SK-N-MC (cell line): ENCODE results near the gene MYO18B.

Experiments
- DNase-seq: peaks from one replicate; pipeline ENCODE4 v3.0.0-alpha.2; 2011; ENCODE audit warnings: low read depth, low spot score
- H3K27ac ChIP-seq: fragments of 200-600 bp; sonication (generic); 2 replicates; pipeline ENCODE4 v1.5.1; 2016; ENCODE audit warnings: mixed run types
- H3K36me3 ChIP-seq: fragments of 200-600 bp; sonication (generic); 2 replicates; pipeline ENCODE4 v1.6.1; 2017; ENCODE audit warnings: antibody characterized with exemption, low read length, mixed read lengths; ENCODE audit not compliant: insufficient read depth
- H3K4me3 ChIP-seq: fragments of 200-600 bp; sonication (generic); 2 replicates; pipeline ENCODE4 v1.5.1; 2016
- H3K9ac ChIP-seq: fragments of 200-600 bp; sonication (generic); 2 replicates; pipeline ENCODE4 v1.8.0; 2017; ENCODE audit warnings: mixed run types, mixed read lengths; ENCODE audit not compliant: insufficient read length
- H3K9me3 ChIP-seq: fragments of 200-600 bp; sonication (generic); 2 replicates; pipeline ENCODE4 v1.6.1; 2017; ENCODE audit warnings: low read depth, mild to moderate bottlenecking, antibody characterized with exemption, low read length, moderate library complexity, mixed read lengths
- EZH2 ChIP-seq: fragments of 200-600 bp; sonication (generic); IDR thresholded peaks from one replicate; pipeline ENCODE4 v1.6.1; 2017; ENCODE audit warnings: antibody characterized with exemption
- FOXP2 ChIP-seq: optimal IDR thresholded peaks from 2 replicates; pipeline ENCODE3; 2011; ENCODE audit warnings: mild to moderate bottlenecking, moderate library complexity; ENCODE audit not compliant: insufficient read depth; ENCODE audit errors: extremely low read length, control extremely low read depth
- POLR2AphosphoS5 ChIP-seq: IDR thresholded peaks from 2 replicates; pipeline ENCODE4 v1.6.1; 2012; ENCODE audit warnings: mild to moderate bottlenecking, low read depth, low read length, borderline replicate concordance

MYO18B gene

GRCh38 chr22:25722626-25723025 lies 19.4 kb upstream of the MYO18B start:
- no peak overlapping the region for H3K9ac ChIP-seq
- TF ChIP-seq EZH2 = no peak
- TF ChIP-seq FOXP2 = no peak
- TF ChIP-seq POLR2AphosphoS5 = no peak
- no peak overlapping the region for H3K27ac ChIP-seq
- no peak overlapping the region for H3K4me3 ChIP-seq
- DNase-seq = no peak
- H3K36me3 ChIP-seq = no peaks in the 10 kb centered on the region
- no peaks in the 10 kb centered on the region for H3K9me3 ChIP-seq

GRCh38 chr22:25726241-25726640 lies 15.7 kb upstream of the MYO18B start:
- no peaks in the 10 kb centered on the region for H3K36me3 ChIP-seq
- H3K9ac ChIP-seq = no peak overlapping the region
- DNase-seq = no peak
- H3K27ac ChIP-seq = no peak overlapping the region
- H3K4me3 ChIP-seq = no peak overlapping the region
- no peaks in the 10 kb centered on the region for H3K9me3 ChIP-seq
- TF ChIP-seq FOXP2 = no peak

- TF ChIP-seq POLR2AphosphoS5 = no peak
- no peak for TF ChIP-seq EZH2
- no peak for TF ChIP-seq FOXP2
- Histone ChIP-seq H3K9me3 (no peaks in the 10 kb centered on the region), H3K36me3 (no peaks in the 10 kb centered on the region), H3K9ac (no peak overlapping the region), H3K27ac (no peak overlapping the region), H3K4me3 (no peak overlapping the region)
- DNase-seq = no peak
Observed at GRCh38 chr22:25728071-25728470, 13.9 kb upstream of the MYO18B start.

GRCh38 chr22:25729016-25729995 lies 12.7 kb upstream of the MYO18B start:
- Histone ChIP-seq H3K36me3 (no peaks in the 10 kb centered on the region), H3K9me3 (no peaks in the 10 kb centered on the region), H3K9ac (no peak overlapping the region), H3K27ac (no peak overlapping the region), H3K4me3 (no peak overlapping the region)
- TF ChIP-seq FOXP2 (no peak), EZH2 (no peak), POLR2AphosphoS5 (no peak)
- no peak for DNase-seq

GRCh38 chr22:25735650-25736049 lies 6.3 kb upstream of the MYO18B start:
- no peaks in the 10 kb centered on the region for H3K36me3 ChIP-seq
- no peaks in the 10 kb centered on the region for H3K9me3 ChIP-seq
- H3K27ac ChIP-seq = no peak overlapping the region
- DNase-seq = no peak
- H3K4me3 ChIP-seq = no peak overlapping the region
- no peak for TF ChIP-seq EZH2
- no peak for TF ChIP-seq FOXP2
- no peak for TF ChIP-seq POLR2AphosphoS5
- no peak overlapping the region for H3K9ac ChIP-seq

- H3K9me3 ChIP-seq = no peaks in the 10 kb centered on the region
- no peaks in the 10 kb centered on the region for H3K36me3 ChIP-seq
- TF ChIP-seq EZH2 (no peak), FOXP2 (no peak), POLR2AphosphoS5 (no peak)
- H3K27ac ChIP-seq = no peak overlapping the region
- no peak for DNase-seq
- H3K4me3 ChIP-seq = no peak overlapping the region
- H3K9ac ChIP-seq = no peak overlapping the region
Observed at GRCh38 chr22:25736378-25737011, 5.5 kb upstream of the MYO18B start.

GRCh38 chr22:25739659-25740344 lies 2.2 kb upstream of the MYO18B start:
- H3K36me3 ChIP-seq = no peaks in the 10 kb centered on the region
- no peaks in the 10 kb centered on the region for H3K9me3 ChIP-seq
- H3K27ac ChIP-seq = no peak overlapping the region
- no peak for DNase-seq
- H3K9ac ChIP-seq = no peak overlapping the region
- no peak for TF ChIP-seq POLR2AphosphoS5
- no peak for TF ChIP-seq EZH2
- TF ChIP-seq FOXP2 = no peak
- H3K4me3 ChIP-seq = no peak overlapping the region
